GM12872 (cell line): ENCODE measurements around the gene JAM3.

Experiments
- CTCF ChIP-seq: IDR thresholded peaks from 3 replicates; pipeline ENCODE4 v1.5.1; 2011; ENCODE audit warnings: low read depth, mild to moderate bottlenecking, low read length, moderate library complexity; ENCODE audit not compliant: insufficient read depth

Gene JAM3

GRCh38 chr11:134046681-134047449 is 22.0 kb upstream of the JAM3 start:
- TF ChIP-seq CTCF, result no peak

GRCh38 chr11:134047586-134047999 is 21.3 kb upstream of the JAM3 start:
- TF ChIP-seq CTCF, result no peak

GRCh38 chr11:134048028-134048427 is 20.8 kb upstream of the JAM3 start:
- no peak for TF ChIP-seq CTCF

GRCh38 chr11:134049303-134049702 is 19.6 kb upstream of the JAM3 start:
- no peak for TF ChIP-seq CTCF

- TF ChIP-seq CTCF, result peak; percentile 86
Measured at GRCh38 chr11:134050541-134051383, 18.1 kb upstream of the JAM3 start.

GRCh38 chr11:134052395-134052987 is 16.4 kb upstream of the JAM3 start:
- TF ChIP-seq CTCF, result no peak
